ENCODE results near the gene NUMB.

DNA sequence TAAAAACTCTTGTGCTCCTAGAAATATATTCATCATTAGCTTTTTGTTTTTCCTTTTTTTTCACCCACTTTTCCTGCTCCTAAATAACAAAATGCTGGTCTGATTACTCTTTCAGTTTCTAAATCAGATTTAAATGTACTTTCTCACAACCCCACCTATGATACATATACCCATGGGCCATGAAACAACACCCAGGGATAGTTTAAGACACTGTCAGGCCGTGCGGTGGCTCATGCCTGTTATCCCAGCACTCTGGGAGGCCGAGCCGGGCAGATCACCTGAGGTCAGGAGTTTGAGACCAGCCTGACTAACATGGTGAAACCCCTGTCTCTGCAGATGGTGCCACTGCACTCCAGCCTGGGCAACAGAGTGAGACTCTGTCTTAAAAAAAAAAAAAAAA is 1.6 kb upstream of the NUMB start:
- TF ChIP-seq ETV6 (CRISPR knock-in tag; IDR thresholded peaks at IDR 0.05) (no peak), ESRRA (CRISPR knock-in tag; IDR thresholded peaks at IDR 0.05; ENCODE audit: borderline replicate concordance) (no peak), MYBL2 (CRISPR knock-in tag; IDR thresholded peaks at IDR 0.05) (no peak), RELA (CRISPR knock-in tag; IDR thresholded peaks at IDR 0.05; ENCODE audit: borderline replicate concordance) (no peak), CTCF (IDR thresholded peaks at IDR 0.05) (no peak), USF2 (CRISPR knock-in tag; IDR thresholded peaks at IDR 0.05) (no peak), CREB1 (CRISPR knock-in tag; IDR thresholded peaks at IDR 0.05) (no peak), KAT7 (CRISPR knock-in tag; IDR thresholded peaks at IDR 0.05; ENCODE audit: borderline replicate concordance) (no peak), CREM (CRISPR knock-in tag; IDR thresholded peaks at IDR 0.05) (no peak)
- TF ChIP-seq, protein P1, sequence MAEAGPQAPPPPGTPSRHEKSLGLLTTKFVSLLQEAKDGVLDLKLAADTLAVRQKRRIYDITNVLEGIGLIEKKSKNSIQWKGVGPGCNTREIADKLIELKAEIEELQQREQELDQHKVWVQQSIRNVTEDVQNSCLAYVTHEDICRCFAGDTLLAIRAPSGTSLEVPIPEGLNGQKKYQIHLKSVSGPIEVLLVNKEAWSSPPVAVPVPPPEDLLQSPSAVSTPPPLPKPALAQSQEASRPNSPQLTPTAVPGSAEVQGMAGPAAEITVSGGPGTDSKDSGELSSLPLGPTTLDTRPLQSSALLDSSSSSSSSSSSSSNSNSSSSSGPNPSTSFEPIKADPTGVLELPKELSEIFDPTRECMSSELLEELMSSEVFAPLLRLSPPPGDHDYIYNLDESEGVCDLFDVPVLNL (CRISPR knock-in tag; IDR thresholded peaks at IDR 0.05; ENCODE audit: borderline replicate concordance, low read depth) = no peak
- TF ChIP-seq, protein P2, sequence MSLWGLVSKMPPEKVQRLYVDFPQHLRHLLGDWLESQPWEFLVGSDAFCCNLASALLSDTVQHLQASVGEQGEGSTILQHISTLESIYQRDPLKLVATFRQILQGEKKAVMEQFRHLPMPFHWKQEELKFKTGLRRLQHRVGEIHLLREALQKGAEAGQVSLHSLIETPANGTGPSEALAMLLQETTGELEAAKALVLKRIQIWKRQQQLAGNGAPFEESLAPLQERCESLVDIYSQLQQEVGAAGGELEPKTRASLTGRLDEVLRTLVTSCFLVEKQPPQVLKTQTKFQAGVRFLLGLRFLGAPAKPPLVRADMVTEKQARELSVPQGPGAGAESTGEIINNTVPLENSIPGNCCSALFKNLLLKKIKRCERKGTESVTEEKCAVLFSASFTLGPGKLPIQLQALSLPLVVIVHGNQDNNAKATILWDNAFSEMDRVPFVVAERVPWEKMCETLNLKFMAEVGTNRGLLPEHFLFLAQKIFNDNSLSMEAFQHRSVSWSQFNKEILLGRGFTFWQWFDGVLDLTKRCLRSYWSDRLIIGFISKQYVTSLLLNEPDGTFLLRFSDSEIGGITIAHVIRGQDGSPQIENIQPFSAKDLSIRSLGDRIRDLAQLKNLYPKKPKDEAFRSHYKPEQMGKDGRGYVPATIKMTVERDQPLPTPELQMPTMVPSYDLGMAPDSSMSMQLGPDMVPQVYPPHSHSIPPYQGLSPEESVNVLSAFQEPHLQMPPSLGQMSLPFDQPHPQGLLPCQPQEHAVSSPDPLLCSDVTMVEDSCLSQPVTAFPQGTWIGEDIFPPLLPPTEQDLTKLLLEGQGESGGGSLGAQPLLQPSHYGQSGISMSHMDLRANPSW (CRISPR knock-in tag; conservative IDR thresholded peaks at IDR 0.05; ENCODE audit: low read depth) = no peak
- TF ChIP-seq, protein P3, sequence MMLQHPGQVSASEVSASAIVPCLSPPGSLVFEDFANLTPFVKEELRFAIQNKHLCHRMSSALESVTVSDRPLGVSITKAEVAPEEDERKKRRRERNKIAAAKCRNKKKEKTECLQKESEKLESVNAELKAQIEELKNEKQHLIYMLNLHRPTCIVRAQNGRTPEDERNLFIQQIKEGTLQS (CRISPR knock-in tag; conservative IDR thresholded peaks at IDR 0.05) = no peak

Data from WTC11 (cell line).